HG03457 (cell line): ENCODE data around the gene TSPAN8.
"Not testable (repeated sequence)": the region's sequence is repeated elsewhere in the genome, so short reads cannot be mapped to it uniquely, and the experiment has no call there.

ENCODE experiments used
- ATAC-seq: cut with Tn5 transposase; IDR thresholded peaks from one replicate; pipeline ENCODE4 v1.9.1; 2021; ENCODE audit warnings: moderate number of reproducible peaks; ENCODE audit not compliant: unreplicated experiment

TSPAN8 gene

DNA sequence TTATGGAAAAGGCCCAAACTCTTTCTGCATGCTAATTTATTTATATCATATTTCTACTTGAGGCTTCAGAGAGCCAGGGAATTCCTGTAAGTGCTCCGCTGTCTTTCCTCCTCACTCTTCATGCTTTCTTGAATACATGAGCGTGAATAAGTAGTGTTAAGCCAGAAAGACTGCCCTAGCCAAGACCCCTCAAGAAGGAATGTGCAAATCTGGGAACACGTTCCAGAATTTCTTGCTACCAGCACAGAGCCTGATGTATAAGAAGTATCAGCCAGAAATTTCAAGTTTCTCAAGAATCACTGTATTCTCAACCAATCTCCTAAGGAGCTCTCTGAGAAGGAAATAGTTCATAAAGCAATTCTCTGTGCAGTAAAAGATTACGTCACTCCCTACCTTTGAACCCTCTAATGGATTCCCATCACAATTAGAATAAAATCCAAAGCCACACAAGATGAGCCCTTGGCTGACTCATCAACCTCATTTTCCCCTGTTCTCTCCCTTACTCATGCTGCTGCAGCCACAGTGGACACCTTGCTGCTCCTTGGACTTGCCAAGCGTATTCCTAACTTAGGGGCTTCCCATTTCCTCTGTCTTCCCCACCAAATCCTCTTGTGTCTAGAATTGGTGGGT is 6.9 kb upstream of the TSPAN8 start:
- no peak for ATAC-seq

- no peak for ATAC-seq
These were observed 6.4 kb upstream of the TSPAN8 start for GRCh38 chr12:71164166-71164565.

GRCh38 chr12:71162832-71163763 is 5.3 kb upstream of the TSPAN8 start:
- no peak for ATAC-seq

DNA sequence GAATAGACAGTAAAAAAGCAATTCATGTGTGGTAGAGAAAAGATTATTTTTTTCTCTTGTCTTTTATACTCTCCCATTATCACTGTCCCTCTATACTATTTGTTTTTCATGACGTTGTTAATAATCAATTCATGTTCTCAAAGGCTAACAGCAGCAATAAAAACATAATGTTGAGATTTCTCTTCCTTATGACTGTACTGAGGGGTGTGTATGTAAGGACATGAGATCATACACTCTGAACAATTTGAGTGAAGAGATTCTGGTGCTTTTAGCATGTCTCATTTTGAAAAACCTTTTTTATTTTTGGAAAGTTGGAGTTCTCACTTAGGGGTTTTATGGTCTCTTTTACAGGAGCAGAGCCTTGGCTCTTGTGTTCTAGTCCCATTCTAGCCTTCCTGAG is 3.8 kb upstream of the TSPAN8 start:
- ATAC-seq, result no peak

GRCh38 chr12:71160585-71160984 is 2.8 kb upstream of the TSPAN8 start:
- no peak for ATAC-seq

DNA sequence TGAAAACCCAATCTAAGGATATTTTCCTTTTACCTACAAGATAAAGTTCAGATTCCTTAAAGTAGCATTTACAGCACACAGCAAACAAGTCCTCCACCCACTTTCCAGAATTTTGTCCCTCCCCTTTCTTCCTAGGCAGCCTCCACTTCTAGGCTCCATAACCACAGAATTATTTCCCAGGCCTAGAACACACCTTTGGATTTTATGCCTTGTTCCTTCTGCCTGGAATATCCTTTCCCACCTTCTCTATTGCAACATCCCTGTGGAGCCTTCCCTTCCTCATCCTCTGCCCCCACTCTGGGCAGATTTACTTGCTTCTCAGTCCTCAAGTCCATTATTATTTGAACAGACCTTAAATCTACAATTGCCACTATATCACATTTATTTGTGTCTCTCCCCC is 2.1 kb upstream of the TSPAN8 start:
- no peak for ATAC-seq

GRCh38 chr12:71159264-71159663 is 1.5 kb upstream of the TSPAN8 start:
- no peak for ATAC-seq

- no peak for ATAC-seq
These were observed 623 bp upstream of the TSPAN8 start for GRCh38 chr12:71158361-71158882.

- no peak for ATAC-seq
These were observed 2.6 kb downstream of the TSPAN8 start for GRCh38 chr12:71155225-71155624.

GRCh38 chr12:71152851-71153250 is 4.9 kb downstream of the TSPAN8 start:
- ATAC-seq, result no peak

- not testable (repeated sequence) for ATAC-seq
These were observed 7.8 kb downstream of the TSPAN8 start for GRCh38 chr12:71150041-71150440.

GRCh38 chr12:71144682-71145081 is 13.1 kb downstream of the TSPAN8 start:
- ATAC-seq, result no peak

DNA sequence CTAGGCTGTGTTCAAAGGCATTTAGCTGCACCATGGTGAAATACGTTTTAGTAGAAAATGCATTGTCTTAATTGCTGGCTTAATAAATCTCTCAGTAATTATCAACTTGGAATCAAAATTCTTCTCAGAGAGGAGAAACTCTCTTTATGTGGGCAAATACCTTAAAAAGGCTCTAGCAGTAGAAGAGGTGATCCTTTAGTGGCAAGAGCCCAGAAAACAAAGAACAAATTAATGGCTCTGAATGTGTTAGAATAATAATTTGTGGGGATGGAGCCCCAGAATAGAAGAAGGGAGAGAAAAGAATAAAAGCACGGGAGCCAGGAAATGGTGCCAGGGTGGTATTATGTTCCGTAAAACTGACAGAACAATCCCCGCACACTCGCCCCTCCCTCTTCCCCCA is 14.8 kb downstream of the TSPAN8 start:
- no peak for ATAC-seq

DNA sequence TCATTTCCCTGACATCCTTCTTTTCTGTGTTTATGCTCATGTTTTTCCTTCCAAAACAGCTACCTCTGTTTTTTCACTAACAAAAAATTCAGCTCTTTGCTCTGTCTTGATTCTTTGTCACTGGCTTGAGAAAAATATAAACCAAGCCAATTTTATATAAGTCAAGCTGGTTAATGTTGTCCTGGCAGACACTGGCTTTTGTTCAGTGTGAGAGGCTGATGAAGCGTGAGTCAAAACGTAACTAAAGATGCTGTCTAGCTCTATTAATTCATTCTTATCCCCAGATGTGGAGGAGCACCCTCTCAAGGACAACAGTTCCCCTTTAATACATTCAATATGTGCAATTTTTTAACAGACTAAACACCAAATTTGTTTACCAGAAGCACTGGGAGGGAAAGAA is 15.8 kb downstream of the TSPAN8 start:
- no peak for ATAC-seq

GRCh38 chr12:71141378-71141926 is 16.3 kb downstream of the TSPAN8 start:
- ATAC-seq, result no peak

- ATAC-seq, result no peak
These were observed 18.6 kb downstream of the TSPAN8 start for GRCh38 chr12:71139153-71139735.

GRCh38 chr12:71138011-71138410 is 19.8 kb downstream of the TSPAN8 start:
- no peak for ATAC-seq

GRCh38 chr12:71135812-71136176 is 22.0 kb downstream of the TSPAN8 start:
- no peak for ATAC-seq

- no peak for ATAC-seq
These were observed 22.6 kb downstream of the TSPAN8 start for GRCh38 chr12:71135077-71135811.

- ATAC-seq, result no peak
These were observed 23.4 kb downstream of the TSPAN8 start for GRCh38 chr12:71134405-71134804.
